NOMO-1 treated with dmso at 0.1 percent for 144 hours (cell line): ENCODE data around the gene CELA2A.

ENCODE experiments used
- DNase-seq: peaks from one replicate; lab custom pipeline; 2025; ENCODE audit not compliant: unreplicated experiment; lab: John Stamatoyannopoulos, UW

The CELA2A gene

GRCh38 chr1:15456313-15456954 lies at the start of gene CELA2A:
TSS of gene CELA2A (plus strand) at chr1:15456732. CDS start at chr1:15456754, 22 bp downstream.
- no peak for DNase-seq

- DNase-seq: no peak
These were observed 49.0 kb upstream of the CELA2A start for GRCh38 chr1:15407580-15407979.

GRCh38 chr1:15408890-15409387 lies 47.6 kb upstream of the CELA2A start:
- no peak for DNase-seq

- DNase-seq: peak; percentile 75
These were observed 46.9 kb upstream of the CELA2A start, which contains the start of gene EFHD2 for GRCh38 chr1:15409388-15410222. TSS of gene EFHD2 (plus strand) at chr1:15409888. CDS start at chr1:15409972, 84 bp downstream.

GRCh38 chr1:15410223-15410883 lies 46.2 kb upstream of the CELA2A start:
- DNase-seq: no peak

GRCh38 chr1:15410884-15411245 lies 45.7 kb upstream of the CELA2A start:
- no peak for DNase-seq

- peak; percentile 72 for DNase-seq
These were observed 44.9 kb upstream of the CELA2A start for GRCh38 chr1:15411593-15412137.

- DNase-seq: no peak
These were observed 44.2 kb upstream of the CELA2A start for GRCh38 chr1:15412175-15412800.

- DNase-seq: no peak
These were observed 43.7 kb upstream of the CELA2A start for GRCh38 chr1:15412843-15413242.

GRCh38 chr1:15413563-15414444 lies 42.7 kb upstream of the CELA2A start:
- no peak for DNase-seq

GRCh38 chr1:15414445-15414983 lies 42.0 kb upstream of the CELA2A start:
- no peak for DNase-seq

GRCh38 chr1:15417059-15417934 lies 39.2 kb upstream of the CELA2A start:
- no peak for DNase-seq

GRCh38 chr1:15418806-15419515 lies 37.6 kb upstream of the CELA2A start:
- no peak for DNase-seq

- DNase-seq: no peak
These were observed 35.6 kb upstream of the CELA2A start for GRCh38 chr1:15420853-15421465.

GRCh38 chr1:15422871-15423270 lies 33.7 kb upstream of the CELA2A start:
- DNase-seq: no peak

GRCh38 chr1:15423355-15424077 lies 33.0 kb upstream of the CELA2A start:
- no peak for DNase-seq

- no peak for DNase-seq
These were observed 32.3 kb upstream of the CELA2A start for GRCh38 chr1:15424146-15424667.
